Upper lobe of left lung (tissue), 4 donors: ENCODE measurements around the gene C17orf107.

ENCODE experiments used
- CTCF ChIP-seq, 6 experiments: fragments of 450-650 bp in 4 of 6; fragments of 200-600 bp in 2 of 6; sonication (generic) in 2 of 6; IDR thresholded peaks; one replicate each; pipeline ENCODE4 v1.5.1; 2016 to 2019; ENCODE audit warnings: antibody characterized with exemption in 6 of 6
- EP300 ChIP-seq, 4 donors: sonication (generic); formaldehyde crosslinking; IDR thresholded peaks; one replicate each; pipeline ENCODE4 v1.5.1; 2017; ENCODE audit warnings: antibody characterized with exemption in 4 of 4, control low read depth in 2 of 4
- POLR2A ChIP-seq, 4 donors: fragments of 450-650 bp; IDR thresholded peaks; one replicate each; pipeline ENCODE4 v1.5.1; 2016 to 2017; ENCODE audit warnings: antibody characterized with exemption in 4 of 4, mild to moderate bottlenecking in 2 of 4
- POLR2AphosphoS5 ChIP-seq, 2 donors: sonication (generic); formaldehyde crosslinking; IDR thresholded peaks; one replicate each; pipeline ENCODE4 v1.5.1; 2017; ENCODE audit warnings: antibody characterized with exemption in 2 of 2

GRCh38 chr17:4893272-4893671, 6.1 kb upstream of the C17orf107 start:
- no peak for TF ChIP-seq CTCF (IDR thresholded peaks at IDR 0.05)
- TF ChIP-seq POLR2AphosphoS5 (IDR thresholded peaks at IDR 0.05) = no peak
- no peak for TF ChIP-seq EP300 (IDR thresholded peaks at IDR 0.05)
- TF ChIP-seq POLR2A (IDR thresholded peaks at IDR 0.05) = no peak
